Measurements from ENCODE around the gene TLR7.

TLR7 gene

DNA sequence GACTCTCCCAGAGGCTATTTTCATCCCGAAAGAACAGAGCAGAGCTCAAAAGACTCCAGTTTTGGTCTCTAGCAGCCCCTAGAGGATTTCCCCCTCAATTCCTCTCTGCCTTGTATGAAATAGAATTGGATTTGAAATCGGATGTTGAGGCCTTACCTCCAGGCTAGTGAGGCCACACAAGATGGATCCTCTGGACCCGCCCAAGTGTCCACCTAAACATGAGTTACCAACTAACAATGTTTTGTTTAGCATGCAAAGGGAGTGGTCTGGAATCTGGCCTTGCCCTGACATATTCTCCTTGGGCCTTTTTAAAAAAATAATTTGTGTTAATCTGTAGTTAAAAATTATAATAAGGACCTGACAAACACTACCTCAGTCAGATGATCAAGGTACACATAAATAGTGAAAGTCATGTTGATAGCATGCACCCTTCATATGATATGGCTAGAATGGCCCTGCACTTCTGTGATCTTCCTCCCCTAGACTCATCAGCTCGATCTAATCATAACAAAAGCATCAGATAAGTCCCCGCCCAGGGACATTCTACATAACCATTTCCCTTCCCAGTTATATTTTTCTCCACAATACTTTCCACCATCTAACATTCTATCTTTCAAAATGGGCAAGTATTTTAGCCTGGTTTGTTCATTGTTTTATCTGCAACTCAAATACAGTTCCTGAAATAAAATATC is 46.1 kb downstream of the TLR7 start:
- no peak overlapping the region for H3K4me3 ChIP-seq (ENCODE audit: low read depth, low read length)
- H3K9me3 ChIP-seq (ENCODE audit: control insufficient read depth, insufficient read depth, low read depth, low read length): no peaks in the 10 kb centered on the region
- no peak overlapping the region for H3K27ac ChIP-seq (ENCODE audit: extremely low read depth, low read depth, low read length)
- no peaks in the 10 kb centered on the region for H3K4me1 ChIP-seq (ENCODE audit: control insufficient read depth, insufficient read depth, low read length)
- H3K36me3 ChIP-seq (ENCODE audit: control insufficient read depth in 2 of 2, insufficient read depth in 1 of 2, low read length in 2 of 2): no peaks in the 10 kb centered on the region
- ChIA-PET POLR2A (no interaction called here), CTCF (interaction anchor here (0.9 to 1.0 kb wide), 2 partner anchors 12 to 575 kb away, joined by 3 to 5 read pairs; no protein-coding TSS in a partner anchor)
- TF ChIP-seq ZNF561 (tag by site-specific recombination; IDR thresholded peaks at IDR 0.05; ENCODE audit: borderline replicate concordance): no peak
- TF ChIP-seq ZBTB20 (tag by site-specific recombination; IDR thresholded peaks at IDR 0.05): no peak
- TF ChIP-seq, protein P1, sequence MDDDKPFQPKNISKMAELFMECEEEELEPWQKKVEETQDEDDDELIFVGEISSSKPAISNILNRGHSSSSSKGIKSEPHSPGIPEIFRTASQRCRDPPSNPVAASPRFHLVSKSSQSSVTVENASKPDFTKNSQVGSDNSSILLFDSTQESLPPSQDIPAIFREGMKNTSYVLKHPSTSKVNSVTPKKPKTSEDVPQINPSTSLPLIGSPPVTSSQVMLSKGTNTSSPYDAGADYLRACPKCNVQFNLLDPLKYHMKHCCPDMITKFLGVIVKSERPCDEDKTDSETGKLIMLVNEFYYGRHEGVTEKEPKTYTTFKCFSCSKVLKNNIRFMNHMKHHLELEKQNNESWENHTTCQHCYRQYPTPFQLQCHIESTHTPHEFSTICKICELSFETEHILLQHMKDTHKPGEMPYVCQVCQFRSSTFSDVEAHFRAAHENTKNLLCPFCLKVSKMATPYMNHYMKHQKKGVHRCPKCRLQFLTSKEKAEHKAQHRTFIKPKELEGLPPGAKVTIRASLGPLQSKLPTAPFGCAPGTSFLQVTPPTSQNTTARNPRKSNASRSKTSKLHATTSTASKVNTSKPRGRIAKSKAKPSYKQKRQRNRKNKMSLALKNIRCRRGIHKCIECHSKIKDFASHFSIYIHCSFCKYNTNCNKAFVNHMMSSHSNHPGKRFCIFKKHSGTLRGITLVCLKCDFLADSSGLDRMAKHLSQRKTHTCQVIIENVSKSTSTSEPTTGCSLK (tag by site-specific recombination; IDR thresholded peaks at IDR 0.05): no peak
- TF ChIP-seq OSR2 (tag by site-specific recombination; IDR thresholded peaks at IDR 0.05): no peak
- TF ChIP-seq ZNF791 (tag by site-specific recombination; IDR thresholded peaks at IDR 0.05): no peak
- no peak for TF ChIP-seq ZNF664 (tag by site-specific recombination; IDR thresholded peaks at IDR 0.05)
- TF ChIP-seq SP2 (tag by site-specific recombination; IDR thresholded peaks at IDR 0.05): no peak
- no peak for TF ChIP-seq KLF10 (tag by site-specific recombination; IDR thresholded peaks at IDR 0.05)
- TF ChIP-seq ZFP69B (tag by site-specific recombination; IDR thresholded peaks at IDR 0.05): no peak
- no peak for TF ChIP-seq HOXA7 (CRISPR knock-in tag; IDR thresholded peaks at IDR 0.05; ENCODE audit: borderline replicate concordance)
- TF ChIP-seq SCRT2 (tag by site-specific recombination; IDR thresholded peaks at IDR 0.05): no peak
- no peak for TF ChIP-seq ZSCAN4 (tag by site-specific recombination; IDR thresholded peaks at IDR 0.05)

- ChIA-PET CTCF (interaction anchor here (0.7 kb wide), 1 partner anchor 17 kb away, joined by 3 read pairs; no protein-coding TSS in a partner anchor), POLR2A (no interaction called here)
- H3K9me3 ChIP-seq (ENCODE audit: control insufficient read depth, insufficient read depth, low read depth, low read length): no peaks in the 10 kb centered on the region
- H3K36me3 ChIP-seq (ENCODE audit: control insufficient read depth in 2 of 2, insufficient read depth in 1 of 2, low read length in 2 of 2): no peaks in the 10 kb centered on the region
- H3K4me1 ChIP-seq (ENCODE audit: control insufficient read depth, insufficient read depth, low read length): no peaks in the 10 kb centered on the region
- no peak overlapping the region for H3K27ac ChIP-seq (ENCODE audit: extremely low read depth, low read depth, low read length)
- no peak overlapping the region for H3K4me3 ChIP-seq (ENCODE audit: low read depth, low read length)
- TF ChIP-seq ZNF37A (tag by site-specific recombination; IDR thresholded peaks at IDR 0.05) (no peak), ZXDB (tag by site-specific recombination; IDR thresholded peaks at IDR 0.05) (no peak), ZNF777 (tag by site-specific recombination; IDR thresholded peaks at IDR 0.05; ENCODE audit: borderline replicate concordance) (no peak), KLF10 (tag by site-specific recombination; IDR thresholded peaks at IDR 0.05) (no peak), YY1 (tag by site-specific recombination; IDR thresholded peaks at IDR 0.05) (no peak), TCF7L2 (IDR thresholded peaks at IDR 0.05; ENCODE audit: borderline replicate concordance, low read depth, low read length) (no peak), ZNF335 (tag by site-specific recombination; conservative IDR thresholded peaks at IDR 0.05) (no peak), ZNF223 (tag by site-specific recombination; IDR thresholded peaks at IDR 0.05) (no peak), ZNF596 (tag by site-specific recombination; IDR thresholded peaks at IDR 0.05) (no peak), ZNF140 (tag by site-specific recombination; IDR thresholded peaks at IDR 0.05) (no peak), ZBTB44 (tag by site-specific recombination; IDR thresholded peaks at IDR 0.05) (no peak), ZNF169 (tag by site-specific recombination; IDR thresholded peaks at IDR 0.05) (no peak), ZNF768 (tag by site-specific recombination; IDR thresholded peaks at IDR 0.05) (no peak), ZNF623 (tag by site-specific recombination; IDR thresholded peaks at IDR 0.05) (no peak), ZNF707 (tag by site-specific recombination; IDR thresholded peaks at IDR 0.05) (no peak), ZNF341 (tag by site-specific recombination; IDR thresholded peaks at IDR 0.05; ENCODE audit: low read depth) (no peak), ZNF510 (tag by site-specific recombination; IDR thresholded peaks at IDR 0.05; ENCODE audit: insufficient replicate concordance) (no peak)
- TF ChIP-seq, protein P2, sequence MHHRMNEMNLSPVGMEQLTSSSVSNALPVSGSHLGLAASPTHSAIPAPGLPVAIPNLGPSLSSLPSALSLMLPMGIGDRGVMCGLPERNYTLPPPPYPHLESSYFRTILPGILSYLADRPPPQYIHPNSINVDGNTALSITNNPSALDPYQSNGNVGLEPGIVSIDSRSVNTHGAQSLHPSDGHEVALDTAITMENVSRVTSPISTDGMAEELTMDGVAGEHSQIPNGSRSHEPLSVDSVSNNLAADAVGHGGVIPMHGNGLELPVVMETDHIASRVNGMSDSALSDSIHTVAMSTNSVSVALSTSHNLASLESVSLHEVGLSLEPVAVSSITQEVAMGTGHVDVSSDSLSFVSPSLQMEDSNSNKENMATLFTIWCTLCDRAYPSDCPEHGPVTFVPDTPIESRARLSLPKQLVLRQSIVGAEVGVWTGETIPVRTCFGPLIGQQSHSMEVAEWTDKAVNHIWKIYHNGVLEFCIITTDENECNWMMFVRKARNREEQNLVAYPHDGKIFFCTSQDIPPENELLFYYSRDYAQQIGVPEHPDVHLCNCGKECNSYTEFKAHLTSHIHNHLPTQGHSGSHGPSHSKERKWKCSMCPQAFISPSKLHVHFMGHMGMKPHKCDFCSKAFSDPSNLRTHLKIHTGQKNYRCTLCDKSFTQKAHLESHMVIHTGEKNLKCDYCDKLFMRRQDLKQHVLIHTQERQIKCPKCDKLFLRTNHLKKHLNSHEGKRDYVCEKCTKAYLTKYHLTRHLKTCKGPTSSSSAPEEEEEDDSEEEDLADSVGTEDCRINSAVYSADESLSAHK (tag by site-specific recombination; IDR thresholded peaks at IDR 0.05): no peak
Observed at GRCh38 chrX:12917753-12918152, 50.9 kb downstream of the TLR7 start.

All from HEK293 (cell line).